ENCODE results near the gene PRKN. TPM values are rescaled to one million over a fixed set of nuclear protein-coding genes. Genes with fewer than 3 reads are reported as not detected.

Gene PRKN
- total RNA-seq, 1 donor from 2014 or later: 2.6 TPM

DNA sequence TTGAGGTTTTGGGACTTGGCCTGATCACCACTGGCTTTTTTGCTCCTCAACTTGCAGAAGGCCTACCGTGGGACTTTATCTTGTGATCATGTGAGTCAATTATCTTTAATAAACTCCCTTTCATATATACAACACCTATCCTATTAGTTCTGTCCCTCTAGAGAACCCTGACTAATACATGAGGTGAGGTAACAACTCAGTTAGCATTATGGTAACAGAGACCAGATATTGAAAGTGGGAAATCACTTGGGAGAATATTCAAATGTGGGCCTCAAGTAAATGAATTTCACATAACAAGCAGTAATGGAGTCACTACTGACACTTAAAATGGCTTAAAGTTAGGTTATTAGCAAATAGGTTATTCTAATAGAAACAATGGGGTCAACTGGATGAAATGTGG lies 1015.6 kb downstream of the PRKN start:
- H3K36me3 ChIP-seq: no peaks in the 10 kb centered on the region
- H3K4me3 ChIP-seq: no peak overlapping the region
- no peaks in the 10 kb centered on the region for H3K9me3 ChIP-seq
- TF ChIP-seq, protein P1, sequence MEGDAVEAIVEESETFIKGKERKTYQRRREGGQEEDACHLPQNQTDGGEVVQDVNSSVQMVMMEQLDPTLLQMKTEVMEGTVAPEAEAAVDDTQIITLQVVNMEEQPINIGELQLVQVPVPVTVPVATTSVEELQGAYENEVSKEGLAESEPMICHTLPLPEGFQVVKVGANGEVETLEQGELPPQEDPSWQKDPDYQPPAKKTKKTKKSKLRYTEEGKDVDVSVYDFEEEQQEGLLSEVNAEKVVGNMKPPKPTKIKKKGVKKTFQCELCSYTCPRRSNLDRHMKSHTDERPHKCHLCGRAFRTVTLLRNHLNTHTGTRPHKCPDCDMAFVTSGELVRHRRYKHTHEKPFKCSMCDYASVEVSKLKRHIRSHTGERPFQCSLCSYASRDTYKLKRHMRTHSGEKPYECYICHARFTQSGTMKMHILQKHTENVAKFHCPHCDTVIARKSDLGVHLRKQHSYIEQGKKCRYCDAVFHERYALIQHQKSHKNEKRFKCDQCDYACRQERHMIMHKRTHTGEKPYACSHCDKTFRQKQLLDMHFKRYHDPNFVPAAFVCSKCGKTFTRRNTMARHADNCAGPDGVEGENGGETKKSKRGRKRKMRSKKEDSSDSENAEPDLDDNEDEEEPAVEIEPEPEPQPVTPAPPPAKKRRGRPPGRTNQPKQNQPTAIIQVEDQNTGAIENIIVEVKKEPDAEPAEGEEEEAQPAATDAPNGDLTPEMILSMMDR (IDR thresholded peaks at IDR 0.05): no peak
- intact Hi-C loops (cut with DNase I): no loop called here
- H3K4me1 ChIP-seq: no peaks in the 10 kb centered on the region
- no peak for DNase-seq (ENCODE audit: low spot score in 2 of 2)
- no peaks in the 10 kb centered on the region for H3K27me3 ChIP-seq
- no peak overlapping the region for H3K27ac ChIP-seq

DNA sequence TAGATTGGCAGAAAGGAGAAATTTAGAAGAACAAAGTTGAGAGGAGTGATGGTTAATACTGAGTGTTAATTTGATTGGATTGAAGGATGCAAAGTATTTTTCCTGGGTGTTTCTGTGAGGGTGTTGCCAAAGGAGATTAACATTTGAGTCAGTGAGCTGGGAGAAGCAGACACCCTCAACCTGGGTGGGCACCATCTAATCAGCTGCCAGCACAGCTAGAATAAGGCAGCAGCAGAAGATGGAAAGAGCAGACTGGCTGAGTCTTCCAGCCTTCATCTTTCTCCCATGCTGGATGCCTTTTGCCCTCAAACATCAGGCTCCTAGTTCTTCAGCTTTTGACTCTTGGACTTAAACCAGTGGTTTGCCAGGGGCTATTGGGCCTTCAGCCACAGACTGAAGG lies 1016.1 kb downstream of the PRKN start:
- Histone ChIP-seq H3K36me3 (no peaks in the 10 kb centered on the region), H3K27ac (no peak overlapping the region), H3K27me3 (no peaks in the 10 kb centered on the region), H3K9me3 (no peaks in the 10 kb centered on the region), H3K4me3 (no peak overlapping the region), H3K4me1 (no peaks in the 10 kb centered on the region)
- no peak for DNase-seq (ENCODE audit: low spot score in 2 of 2)
- TF ChIP-seq, protein P1 (IDR thresholded peaks at IDR 0.05): no peak
- intact Hi-C loops (cut with DNase I): no loop called here

DNA sequence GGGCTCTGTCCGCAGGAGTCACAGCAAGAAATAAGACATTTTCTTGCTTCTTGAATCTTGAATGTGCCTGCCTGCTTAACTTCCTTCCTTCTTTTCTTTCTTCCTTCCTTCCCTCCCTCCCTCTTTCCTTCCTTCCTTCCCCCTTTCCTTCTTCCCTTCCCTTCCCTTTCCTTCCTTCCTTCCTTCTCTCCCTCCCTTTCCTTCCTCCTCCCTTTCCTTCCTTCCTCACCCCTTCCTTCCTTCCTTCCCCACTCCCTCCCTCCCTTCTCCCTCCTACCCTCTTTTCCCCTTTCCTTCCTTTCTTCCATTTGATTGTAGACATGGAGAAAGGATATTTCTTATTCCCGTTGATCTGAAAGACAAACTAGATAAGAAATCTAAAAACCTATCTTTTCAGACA lies 1016.9 kb downstream of the PRKN start:
- no peak overlapping the region for H3K4me3 ChIP-seq
- no peak for DNase-seq (ENCODE audit: low spot score in 2 of 2)
- H3K4me1 ChIP-seq: no peaks in the 10 kb centered on the region
- no peaks in the 10 kb centered on the region for H3K36me3 ChIP-seq
- H3K9me3 ChIP-seq: no peaks in the 10 kb centered on the region
- intact Hi-C loops (cut with DNase I): no loop called here
- TF ChIP-seq, protein P1 (IDR thresholded peaks at IDR 0.05): no peak
- no peaks in the 10 kb centered on the region for H3K27me3 ChIP-seq
- no peak overlapping the region for H3K27ac ChIP-seq

DNA sequence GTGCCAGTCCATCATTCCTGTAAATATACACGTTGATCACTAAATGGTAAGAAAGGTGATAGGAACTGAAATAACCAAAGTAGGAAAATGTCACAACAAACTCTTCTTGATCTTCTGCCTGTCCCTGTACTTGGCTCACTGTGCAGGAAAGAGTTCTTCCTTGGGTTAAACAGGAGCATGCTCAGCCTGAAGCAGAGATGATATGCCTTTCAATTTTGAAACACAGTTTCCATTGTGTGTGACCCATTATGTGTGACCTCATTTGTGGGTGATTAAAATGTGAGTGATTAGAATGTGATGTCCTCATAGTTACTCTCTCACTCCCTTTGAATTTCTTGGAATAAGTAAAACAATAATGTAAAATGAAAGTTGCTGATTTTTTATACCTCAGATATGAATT lies 1026.5 kb downstream of the PRKN start:
- no peak overlapping the region for H3K27ac ChIP-seq
- no peaks in the 10 kb centered on the region for H3K9me3 ChIP-seq
- no peak overlapping the region for H3K4me3 ChIP-seq
- DNase-seq (ENCODE audit: low spot score in 2 of 2): no peak
- H3K36me3 ChIP-seq: no peaks in the 10 kb centered on the region
- H3K4me1 ChIP-seq: no peaks in the 10 kb centered on the region
- intact Hi-C loops (cut with DNase I): no loop called here
- H3K27me3 ChIP-seq: no peaks in the 10 kb centered on the region
- TF ChIP-seq, protein P1 (IDR thresholded peaks at IDR 0.05): no peak

DNA sequence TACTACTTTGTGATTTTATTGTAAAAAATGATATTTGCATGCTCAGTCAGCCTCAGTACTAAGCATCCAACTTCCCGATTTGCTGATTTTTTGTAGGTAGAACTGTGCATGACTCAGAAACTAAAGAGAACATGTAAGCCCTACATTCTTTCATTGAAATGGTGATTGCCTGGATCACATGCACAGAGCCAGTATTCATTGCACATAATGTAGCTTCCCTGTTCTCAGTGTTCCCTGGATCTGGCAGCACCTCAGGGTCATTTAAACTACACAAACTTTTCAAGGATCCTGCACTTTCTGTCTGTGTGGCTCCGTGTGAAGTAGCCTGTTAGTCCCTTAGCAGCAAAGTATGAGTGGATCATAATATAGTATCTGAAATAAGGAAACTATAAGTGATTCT lies 1030.8 kb downstream of the PRKN start:
- no peak for DNase-seq (ENCODE audit: low spot score in 2 of 2)
- Histone ChIP-seq H3K9me3 (no peaks in the 10 kb centered on the region), H3K4me3 (no peak overlapping the region), H3K27ac (no peak overlapping the region), H3K36me3 (no peaks in the 10 kb centered on the region), H3K4me1 (no peaks in the 10 kb centered on the region), H3K27me3 (no peaks in the 10 kb centered on the region)
- TF ChIP-seq, protein P1 (IDR thresholded peaks at IDR 0.05): no peak
- intact Hi-C loops (cut with DNase I): no loop called here

DNA sequence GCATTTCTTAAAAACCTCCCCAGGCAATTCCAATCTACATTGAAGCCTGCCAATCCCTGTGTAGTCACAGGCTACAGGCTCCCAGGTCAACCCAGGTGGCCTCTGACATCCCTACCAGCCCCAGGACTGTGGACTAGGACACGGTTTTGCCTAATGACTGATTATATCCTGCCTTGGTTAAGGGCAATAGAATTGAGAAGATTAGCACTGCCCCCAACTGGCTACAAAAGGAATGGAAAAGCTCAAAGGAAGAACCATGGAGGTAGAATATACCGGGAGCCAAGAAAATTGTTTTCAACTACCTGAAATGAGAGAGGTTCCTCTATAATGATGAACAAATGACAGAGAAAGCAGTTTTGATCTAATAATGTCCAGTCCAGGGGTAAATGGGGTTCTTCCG lies 1032.6 kb downstream of the PRKN start:
- TF ChIP-seq, protein P1 (IDR thresholded peaks at IDR 0.05): peak in 1 of 3 experiments; percentile 25

More for the DNA sequence above, 1032.6 kb downstream of the PRKN start:
- H3K9me3 ChIP-seq: no peaks in the 10 kb centered on the region
- intact Hi-C loops (cut with DNase I): no loop called here
- H3K4me1 ChIP-seq: no peaks in the 10 kb centered on the region
- no peak for DNase-seq (ENCODE audit: low spot score in 2 of 2)
- H3K36me3 ChIP-seq: no peaks in the 10 kb centered on the region
- no peaks in the 10 kb centered on the region for H3K27me3 ChIP-seq
- no peak overlapping the region for H3K27ac ChIP-seq
- H3K4me3 ChIP-seq: no peak overlapping the region
